Natural killer cell (primary cell): ENCODE measurements around the gene ISM2. TPM values are rescaled to one million over a fixed set of nuclear protein-coding genes. Genes with fewer than 3 reads are reported as not detected.

ENCODE experiments used
- ATAC-seq, 3 donors: fragments of 150-1000 bp in 2 of 3; fragments of 200-7000 bp in 1 of 3; cut with Tn5 transposase; 1 replicate in 1 of 3; 2 replicates in 2 of 3; pipeline ENCODE4 v1.10.0; 2021; ENCODE audit warnings: mild to moderate bottlenecking in 2 of 3, moderate library complexity in 2 of 3
- DNase-seq, 2 donors: peaks; one replicate each; pipeline versions ENCODE4 v3.0.0 to v3.0.0-alpha.2; 2013 to 2021; ENCODE audit warnings: mixed read lengths in 1 of 2
- H3K27ac ChIP-seq: one replicate; pipeline ENCODE4 v1.5.1; 2013; ENCODE audit warnings: mild to moderate bottlenecking, low read length
- H3K27me3 ChIP-seq: one replicate; pipeline ENCODE4 v1.6.1; 2013; ENCODE audit warnings: low read length; ENCODE audit not compliant: control insufficient read depth, insufficient read depth
- H3K36me3 ChIP-seq: one replicate; pipeline ENCODE4 v1.6.1; 2013; ENCODE audit warnings: low read length; ENCODE audit not compliant: control insufficient read depth, insufficient read depth
- H3K4me1 ChIP-seq: one replicate; pipeline ENCODE4 v1.6.1; 2013; ENCODE audit warnings: low read length; ENCODE audit not compliant: control insufficient read depth, insufficient read depth
- H3K4me3 ChIP-seq: one replicate; pipeline ENCODE4 v1.5.1; 2013; ENCODE audit warnings: low read length
- H3K9me3 ChIP-seq: one replicate; pipeline ENCODE4 v1.6.1; 2013; ENCODE audit warnings: low read length; ENCODE audit not compliant: control insufficient read depth, insufficient read depth
- H3K27ac Mint-ChIP-seq, 2 donors: one replicate each; pipeline ENCODE4 v1.8.0; 2022; ENCODE audit warnings: mild to moderate bottlenecking in 2 of 2, mixed read lengths in 2 of 2, moderate library complexity in 1 of 2
- H3K27me3 Mint-ChIP-seq, 2 donors: one replicate each; pipeline ENCODE4 v1.8.0; 2022; ENCODE audit warnings: low read depth in 2 of 2, mixed read lengths in 2 of 2
- H3K36me3 Mint-ChIP-seq: one replicate; pipeline ENCODE4 v1.8.0; 2022; ENCODE audit warnings: mixed read lengths
- H3K4me1 Mint-ChIP-seq, 2 donors: one replicate each; pipeline ENCODE4 v1.8.0; 2022; ENCODE audit warnings: mixed read lengths in 2 of 2
- H3K4me3 Mint-ChIP-seq: one replicate; pipeline ENCODE4 v1.8.0; 2022; ENCODE audit warnings: mild to moderate bottlenecking, moderate library complexity, mixed read lengths
- H3K9me3 Mint-ChIP-seq, 2 donors: one replicate each; pipeline ENCODE4 v1.8.0; 2022; ENCODE audit warnings: mixed read lengths in 2 of 2
- WGBS: methylation state at CpG from one replicate; pipeline ENCODE4 v1.1.7; 2013; ENCODE audit warnings: missing lambda C conversion rate; ENCODE audit not compliant: insufficient coverage; 5-methylcytosine and 5-hydroxymethylcytosine counted together
- intact Hi-C: fragments of 100-400 bp; cut with micrococcal nuclease; formaldehyde crosslinking; loops from one replicate; pipeline ENCODE4 v1.14.2; 2022
- total RNA-seq, 4 donors: library from RNA; stranded (reverse); fragments of 120-200 nt in 1 of 4; gene quantifications; one replicate each; pipeline versions ENCODE4 v1.2.3 to v1.2.4, GENCODE V29; 2013 to 2022
- TF ChIP-seq, protein P1 (sequence below): fragments of 200-600 bp; IDR thresholded peaks from one replicate; pipeline ENCODE4 v1.8.0; 2022; ENCODE audit warnings: antibody characterized with exemption

Gene ISM2
- total RNA-seq, 3 donors from 2014 or later (not counting 1 experiment from before 2014, with no cell fraction given), result not detected

DNA sequence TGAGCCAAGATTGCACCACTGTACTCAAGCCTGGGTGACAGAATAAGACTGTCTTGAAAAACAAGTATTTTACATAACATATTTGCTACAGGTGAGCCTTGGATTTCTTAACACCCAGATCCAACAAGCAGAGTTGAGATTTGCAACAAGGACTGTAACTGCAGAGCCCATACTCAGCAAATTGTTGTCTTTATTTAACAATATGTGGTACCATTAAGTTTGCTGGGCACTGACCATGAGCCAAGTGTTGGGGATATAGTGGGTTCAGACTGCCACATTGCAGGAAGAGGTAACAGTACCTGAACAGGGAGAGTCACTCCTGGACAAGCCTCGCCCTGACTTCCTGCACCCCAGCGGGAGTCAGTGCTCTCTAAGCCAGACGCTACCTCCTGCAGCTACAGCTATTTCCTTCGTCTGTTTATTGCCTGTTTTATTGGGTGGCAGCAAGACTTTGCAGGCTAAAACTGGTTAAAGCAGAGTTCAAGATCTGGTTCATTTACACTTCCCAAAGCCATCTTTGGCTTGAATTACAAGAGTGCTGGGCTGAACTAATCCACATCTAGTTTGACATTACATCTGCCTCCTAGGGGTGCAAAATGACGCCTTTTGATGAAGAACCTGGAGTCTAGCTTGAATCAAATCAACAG is 28.3 kb downstream of the ISM2 start:
- intact Hi-C loops, result no loop called here
- Mint-ChIP-seq H3K9me3 (no peaks in the 10 kb centered on the region), H3K27ac (no peak overlapping the region), H3K36me3 (peaks cover 4% of the 10 kb centered on the region), H3K4me1 (no peaks in the 10 kb centered on the region), H3K27me3 (no peaks in the 10 kb centered on the region), H3K4me3 (no peak overlapping the region)
- peaks cover 38% of the 10 kb centered on the region for H3K36me3 ChIP-seq
- no peaks in the 10 kb centered on the region for H3K4me1 ChIP-seq
- WGBS, result 92% methylated on average over 5 of the region's 5 CpGs
- no peaks in the 10 kb centered on the region for H3K9me3 ChIP-seq
- ATAC-seq (no peak), DNase-seq (no peak)
- TF ChIP-seq, protein P1, sequence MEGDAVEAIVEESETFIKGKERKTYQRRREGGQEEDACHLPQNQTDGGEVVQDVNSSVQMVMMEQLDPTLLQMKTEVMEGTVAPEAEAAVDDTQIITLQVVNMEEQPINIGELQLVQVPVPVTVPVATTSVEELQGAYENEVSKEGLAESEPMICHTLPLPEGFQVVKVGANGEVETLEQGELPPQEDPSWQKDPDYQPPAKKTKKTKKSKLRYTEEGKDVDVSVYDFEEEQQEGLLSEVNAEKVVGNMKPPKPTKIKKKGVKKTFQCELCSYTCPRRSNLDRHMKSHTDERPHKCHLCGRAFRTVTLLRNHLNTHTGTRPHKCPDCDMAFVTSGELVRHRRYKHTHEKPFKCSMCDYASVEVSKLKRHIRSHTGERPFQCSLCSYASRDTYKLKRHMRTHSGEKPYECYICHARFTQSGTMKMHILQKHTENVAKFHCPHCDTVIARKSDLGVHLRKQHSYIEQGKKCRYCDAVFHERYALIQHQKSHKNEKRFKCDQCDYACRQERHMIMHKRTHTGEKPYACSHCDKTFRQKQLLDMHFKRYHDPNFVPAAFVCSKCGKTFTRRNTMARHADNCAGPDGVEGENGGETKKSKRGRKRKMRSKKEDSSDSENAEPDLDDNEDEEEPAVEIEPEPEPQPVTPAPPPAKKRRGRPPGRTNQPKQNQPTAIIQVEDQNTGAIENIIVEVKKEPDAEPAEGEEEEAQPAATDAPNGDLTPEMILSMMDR, result no peak
- no peak overlapping the region for H3K27ac ChIP-seq
- no peak overlapping the region for H3K4me3 ChIP-seq
- H3K27me3 ChIP-seq, result no peaks in the 10 kb centered on the region

DNA sequence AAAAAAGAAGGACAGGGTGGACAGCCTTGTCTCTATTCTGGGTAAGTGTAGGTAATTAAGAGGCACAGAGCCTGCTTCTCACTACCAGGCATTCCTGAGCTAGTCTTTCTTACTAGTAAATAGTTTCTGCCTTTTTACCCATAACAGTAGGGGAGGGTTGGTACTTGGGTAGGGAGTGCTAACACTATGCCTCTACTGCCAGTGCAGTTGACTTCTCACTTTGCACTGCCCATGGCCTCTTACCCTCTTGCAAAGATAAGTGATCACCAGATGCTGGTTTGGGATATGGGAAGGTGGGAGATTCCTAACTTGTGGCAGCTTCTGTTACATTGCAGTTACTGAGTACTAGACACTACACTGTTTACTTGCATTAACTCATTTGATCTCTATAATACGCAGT is 29.1 kb downstream of the ISM2 start:
- no peaks in the 10 kb centered on the region for H3K9me3 ChIP-seq
- Mint-ChIP-seq H3K36me3 (peaks cover 11% of the 10 kb centered on the region), H3K4me1 (no peaks in the 10 kb centered on the region), H3K4me3 (no peak overlapping the region), H3K27me3 (no peaks in the 10 kb centered on the region), H3K9me3 (no peaks in the 10 kb centered on the region), H3K27ac (no peak overlapping the region)
- DNase-seq, result no peak
- no peak for ATAC-seq
- TF ChIP-seq, protein P1, result no peak
- H3K36me3 ChIP-seq, result peaks cover 46% of the 10 kb centered on the region
- H3K4me3 ChIP-seq, result no peak overlapping the region
- H3K27me3 ChIP-seq, result no peaks in the 10 kb centered on the region
- H3K27ac ChIP-seq, result no peak overlapping the region
- H3K4me1 ChIP-seq, result no peaks in the 10 kb centered on the region
- intact Hi-C loops, result no loop called here
- WGBS, result 100% methylated on average over 1 of the region's 1 CpG

DNA sequence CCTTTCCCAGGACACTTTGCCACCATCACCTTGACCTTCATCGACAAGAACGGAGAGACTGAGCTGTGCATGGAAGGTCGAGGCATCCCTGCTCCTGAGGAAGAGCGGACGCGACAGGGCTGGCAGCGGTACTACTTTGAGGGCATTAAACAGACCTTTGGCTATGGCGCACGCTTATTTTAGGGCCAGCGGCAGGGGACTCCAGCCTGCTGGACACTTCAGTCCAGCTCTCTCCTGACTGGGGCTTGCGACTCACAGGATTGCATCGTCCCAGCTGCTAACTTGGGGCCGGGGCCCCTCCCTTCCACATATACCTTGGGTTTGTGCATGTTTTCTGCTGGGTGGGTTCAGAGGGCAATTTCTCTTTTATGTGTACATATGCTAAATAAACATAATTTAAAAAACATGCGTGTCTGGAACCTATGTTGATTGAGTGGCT is 29.5 kb downstream of the ISM2 start:
- intact Hi-C loops, result no loop called here
- Histone ChIP-seq H3K27me3 (no peaks in the 10 kb centered on the region), H3K9me3 (no peaks in the 10 kb centered on the region), H3K4me1 (no peaks in the 10 kb centered on the region), H3K4me3 (no peak overlapping the region), H3K27ac (no peak overlapping the region), H3K36me3 (peaks cover 50% of the 10 kb centered on the region)
- Mint-ChIP-seq H3K27ac (no peak overlapping the region), H3K9me3 (no peaks in the 10 kb centered on the region), H3K4me1 (no peaks in the 10 kb centered on the region), H3K27me3 (no peaks in the 10 kb centered on the region), H3K36me3 (peaks cover 11% of the 10 kb centered on the region), H3K4me3 (no peak overlapping the region)
- no peak for DNase-seq
- TF ChIP-seq, protein P1, result no peak
- no peak for ATAC-seq
- WGBS, result 97% methylated on average over 13 of the region's 14 CpGs

DNA sequence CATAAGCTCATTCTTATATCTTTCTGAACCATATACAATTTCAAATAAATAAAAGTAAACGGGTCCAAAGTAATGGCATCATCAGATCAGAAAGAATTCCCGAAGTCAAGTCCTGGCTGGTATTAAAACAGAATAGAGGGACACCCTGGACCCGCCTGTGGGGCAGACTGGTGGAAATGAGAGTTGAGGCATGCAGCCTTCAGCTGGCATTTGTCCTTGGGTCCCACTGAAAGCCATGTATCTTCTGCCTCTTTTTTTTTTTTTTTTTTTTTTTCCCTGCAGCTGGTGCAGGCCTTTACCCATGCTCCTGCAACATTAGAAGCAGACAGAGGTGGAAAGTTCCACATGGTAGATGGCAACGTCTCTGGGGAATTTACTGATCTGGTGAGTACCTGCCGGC is 30.8 kb downstream of the ISM2 start:
- no peaks in the 10 kb centered on the region for H3K27me3 Mint-ChIP-seq
- TF ChIP-seq, protein P1, result no peak
- Histone ChIP-seq H3K9me3 (no peaks in the 10 kb centered on the region), H3K4me3 (no peak overlapping the region), H3K27ac (no peak overlapping the region), H3K36me3 (peaks cover 61% of the 10 kb centered on the region), H3K27me3 (no peaks in the 10 kb centered on the region), H3K4me1 (no peaks in the 10 kb centered on the region)
- DNase-seq, result no peak
- H3K4me3 Mint-ChIP-seq, result no peak overlapping the region
- H3K27ac Mint-ChIP-seq, result no peak overlapping the region
- no peaks in the 10 kb centered on the region for H3K9me3 Mint-ChIP-seq
- H3K36me3 Mint-ChIP-seq, result peaks cover 11% of the 10 kb centered on the region
- intact Hi-C loops, result no loop called here
- whole genome bisulfite sequencing, result 93% methylated on average over 5 of the region's 5 CpGs
- ATAC-seq, result no peak
- H3K4me1 Mint-ChIP-seq, result no peaks in the 10 kb centered on the region
